ENCODE data around the gene LACTB.

The LACTB gene

DNA sequence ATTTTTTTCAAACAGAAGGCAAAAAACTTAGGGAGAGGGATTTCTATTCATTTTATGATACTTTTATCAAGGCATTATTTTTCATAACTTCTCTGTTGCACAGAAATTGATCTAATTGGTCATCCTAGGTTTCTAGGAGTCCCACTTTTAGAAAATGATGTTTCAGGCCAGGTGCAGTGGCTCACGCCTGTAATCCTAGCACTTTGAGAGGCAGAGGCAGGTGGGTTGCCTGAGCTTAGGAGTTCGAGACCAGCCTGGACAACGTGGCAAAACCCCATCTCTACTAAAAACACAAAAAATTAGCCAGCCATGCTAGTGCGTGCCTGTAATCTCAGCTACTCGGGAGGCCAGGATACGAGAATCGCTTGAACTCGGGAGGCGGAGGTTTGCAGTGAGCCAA lies 2.8 kb downstream of the LACTB start:
- DNase-seq (ENCODE audit: low read depth, low spot score) = no peak
- no peaks in the 10 kb centered on the region for H3K27me3 ChIP-seq (ENCODE audit: control insufficient read depth, insufficient read depth, low read length)
- no peak overlapping the region for H3K4me3 ChIP-seq (ENCODE audit: low read length)
- WGBS (ENCODE audit: insufficient coverage, insufficient read length) = no CpG with 5 or more reads among the region's 9 CpGs
- no peaks in the 10 kb centered on the region for H3K36me3 ChIP-seq (ENCODE audit: control insufficient read depth, insufficient read depth, low read length)
- no peaks in the 10 kb centered on the region for H3K9me3 ChIP-seq (ENCODE audit: control insufficient read depth, insufficient read depth, low read length)
- H3K4me1 ChIP-seq (ENCODE audit: control insufficient read depth, insufficient read depth, low read length) = no peaks in the 10 kb centered on the region
- H3K27ac ChIP-seq (ENCODE audit: low read length) = no peak overlapping the region

DNA sequence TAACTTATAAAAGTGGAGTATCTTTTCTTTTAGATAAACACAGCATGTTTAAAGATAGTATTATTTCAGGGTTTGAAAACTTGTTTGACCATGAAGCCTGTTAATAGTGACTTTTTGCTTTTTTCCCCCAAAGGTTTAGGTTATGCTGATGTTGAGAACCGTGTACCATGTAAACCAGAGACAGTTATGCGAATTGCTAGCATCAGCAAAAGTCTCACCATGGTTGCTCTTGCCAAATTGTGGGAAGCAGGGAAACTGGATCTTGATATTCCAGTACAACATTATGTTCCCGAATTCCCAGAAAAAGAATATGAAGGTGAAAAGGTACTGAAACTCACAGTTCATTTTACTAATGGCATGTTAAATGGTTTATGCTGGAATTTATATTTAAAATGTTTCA lies 5.1 kb downstream of the LACTB start:
- H3K9me3 ChIP-seq (ENCODE audit: control insufficient read depth, insufficient read depth, low read length) = no peaks in the 10 kb centered on the region
- H3K36me3 ChIP-seq (ENCODE audit: control insufficient read depth, insufficient read depth, low read length) = no peaks in the 10 kb centered on the region
- no peak overlapping the region for H3K27ac ChIP-seq (ENCODE audit: low read length)
- no CpG with 5 or more reads among the region's 3 CpGs for WGBS (ENCODE audit: insufficient coverage, insufficient read length)
- no peaks in the 10 kb centered on the region for H3K27me3 ChIP-seq (ENCODE audit: control insufficient read depth, insufficient read depth, low read length)
- no peak for DNase-seq (ENCODE audit: low read depth, low spot score)
- H3K4me1 ChIP-seq (ENCODE audit: control insufficient read depth, insufficient read depth, low read length) = no peaks in the 10 kb centered on the region
- H3K4me3 ChIP-seq (ENCODE audit: low read length) = no peak overlapping the region

DNA sequence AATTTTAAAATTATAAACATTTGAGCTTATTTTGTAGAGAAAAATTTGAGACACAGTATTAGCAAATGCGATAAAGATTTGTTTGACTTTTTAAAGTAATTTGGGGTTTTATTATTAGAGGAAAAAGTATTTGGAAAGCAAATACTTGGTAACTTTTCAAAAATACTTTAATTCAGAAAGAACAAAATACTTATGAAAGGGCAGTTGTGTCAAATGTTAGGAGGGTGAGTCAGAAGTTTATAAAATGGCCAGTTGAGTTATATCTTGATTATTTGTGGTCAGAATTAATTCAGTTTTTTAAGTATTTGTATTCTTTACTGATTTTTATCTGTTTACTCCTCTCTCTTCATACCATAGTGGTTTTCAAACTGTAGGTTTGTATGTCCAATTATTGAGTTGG lies 12.1 kb downstream of the LACTB start:
- WGBS (ENCODE audit: insufficient coverage, insufficient read length) = 100% methylated on average over 1 of the region's 1 CpG
- Histone ChIP-seq H3K9me3 (ENCODE audit: control insufficient read depth, insufficient read depth, low read length) (no peaks in the 10 kb centered on the region), H3K27me3 (ENCODE audit: control insufficient read depth, insufficient read depth, low read length) (no peaks in the 10 kb centered on the region), H3K36me3 (ENCODE audit: control insufficient read depth, insufficient read depth, low read length) (no peaks in the 10 kb centered on the region), H3K4me3 (ENCODE audit: low read length) (no peak overlapping the region), H3K27ac (ENCODE audit: low read length) (no peak overlapping the region), H3K4me1 (ENCODE audit: control insufficient read depth, insufficient read depth, low read length) (no peaks in the 10 kb centered on the region)
- no peak for DNase-seq (ENCODE audit: low read depth, low spot score)

DNA sequence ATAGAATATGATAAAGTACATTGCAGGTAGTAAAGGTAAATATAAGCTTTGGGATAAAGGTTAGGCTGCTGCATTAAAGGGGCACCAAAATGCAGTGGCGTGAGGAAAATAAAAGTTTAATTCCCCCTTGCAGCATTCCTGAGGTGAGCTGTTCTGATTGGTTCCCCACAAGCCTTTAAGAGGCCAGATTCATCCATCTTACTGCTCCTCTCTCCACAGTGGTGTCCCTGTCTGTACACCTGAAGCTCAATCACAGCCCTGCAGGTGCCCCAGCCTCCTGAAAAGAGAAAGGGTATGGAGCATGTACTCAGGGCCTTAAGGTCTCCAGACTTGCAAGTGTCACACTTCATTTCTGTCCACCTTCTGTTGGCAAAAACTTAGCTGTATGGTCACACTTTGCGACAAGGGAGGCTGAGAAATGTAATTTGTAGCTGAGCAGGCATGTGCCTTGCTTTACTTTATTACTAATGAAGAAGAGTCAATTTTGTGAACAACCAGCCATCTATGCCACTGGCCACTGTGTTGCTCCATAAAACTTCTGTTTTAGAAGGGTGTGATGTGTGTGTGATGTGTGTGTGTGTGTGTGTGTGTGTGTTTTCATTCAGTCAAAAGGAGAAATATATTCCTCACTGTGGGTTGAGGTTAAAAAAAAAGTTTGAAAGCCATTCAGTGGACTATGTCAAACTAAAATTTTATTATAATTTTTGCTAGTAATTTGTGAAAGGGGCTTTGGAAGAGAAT lies 12.8 kb downstream of the LACTB start:
- Histone ChIP-seq H3K36me3 (ENCODE audit: control insufficient read depth, insufficient read depth, low read length) (no peaks in the 10 kb centered on the region), H3K9me3 (ENCODE audit: control insufficient read depth, insufficient read depth, low read length) (no peaks in the 10 kb centered on the region), H3K4me3 (ENCODE audit: low read length) (no peak overlapping the region), H3K4me1 (ENCODE audit: control insufficient read depth, insufficient read depth, low read length) (no peaks in the 10 kb centered on the region), H3K27ac (ENCODE audit: low read length) (no peak overlapping the region), H3K27me3 (ENCODE audit: control insufficient read depth, insufficient read depth, low read length) (no peaks in the 10 kb centered on the region)
- no peak for DNase-seq (ENCODE audit: low read depth, low spot score)
- no CpG with 5 or more reads among the region's 2 CpGs for WGBS (ENCODE audit: insufficient coverage, insufficient read length)

DNA sequence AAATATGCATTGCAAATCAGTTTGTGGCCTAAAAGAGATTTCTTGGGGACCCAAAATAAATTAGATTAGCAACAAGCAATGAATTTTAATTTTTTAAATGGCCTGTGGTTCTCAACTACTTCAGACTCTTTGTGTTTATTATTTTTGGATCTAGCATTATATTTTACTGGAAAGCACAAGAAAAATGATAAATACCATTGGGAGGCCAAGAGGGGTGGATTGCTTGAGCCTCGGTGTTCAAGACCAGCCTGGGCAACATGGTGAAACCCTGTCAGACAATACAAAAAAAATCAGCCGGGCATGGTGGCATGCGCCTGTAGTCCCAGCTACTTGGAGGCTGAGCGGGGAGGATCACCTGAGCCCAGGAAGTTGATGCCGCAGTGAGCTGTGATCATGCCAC lies 13.6 kb downstream of the LACTB start:
- Histone ChIP-seq H3K36me3 (ENCODE audit: control insufficient read depth, insufficient read depth, low read length) (no peaks in the 10 kb centered on the region), H3K4me1 (ENCODE audit: control insufficient read depth, insufficient read depth, low read length) (no peaks in the 10 kb centered on the region), H3K9me3 (ENCODE audit: control insufficient read depth, insufficient read depth, low read length) (no peaks in the 10 kb centered on the region), H3K4me3 (ENCODE audit: low read length) (no peak overlapping the region), H3K27ac (ENCODE audit: low read length) (no peak overlapping the region), H3K27me3 (ENCODE audit: control insufficient read depth, insufficient read depth, low read length) (no peaks in the 10 kb centered on the region)
- WGBS (ENCODE audit: insufficient coverage, insufficient read length) = no CpG with 5 or more reads among the region's 5 CpGs
- no peak for DNase-seq (ENCODE audit: low read depth, low spot score)

DNA sequence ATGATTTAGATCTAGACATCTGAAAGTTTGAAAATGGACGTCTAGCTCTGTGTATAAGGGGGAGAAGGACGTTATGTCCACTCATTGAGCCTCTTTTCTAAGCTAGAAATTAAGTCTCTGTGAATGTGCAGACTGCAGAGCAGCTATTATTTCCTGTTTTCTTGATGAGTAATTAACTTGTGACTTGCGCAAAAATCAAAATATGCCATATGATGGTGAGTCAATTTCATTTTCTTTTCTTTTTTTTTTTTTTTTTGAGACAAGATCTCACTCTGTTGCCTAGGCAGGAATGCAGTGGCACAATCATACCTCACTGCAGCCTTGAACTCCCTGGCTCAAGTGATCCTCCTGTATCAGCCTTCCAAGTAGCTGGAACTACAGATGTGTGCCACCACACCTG lies 14.1 kb downstream of the LACTB start:
- no peak overlapping the region for H3K4me3 ChIP-seq (ENCODE audit: low read length)
- no peak overlapping the region for H3K27ac ChIP-seq (ENCODE audit: low read length)
- no peaks in the 10 kb centered on the region for H3K36me3 ChIP-seq (ENCODE audit: control insufficient read depth, insufficient read depth, low read length)
- no peaks in the 10 kb centered on the region for H3K9me3 ChIP-seq (ENCODE audit: control insufficient read depth, insufficient read depth, low read length)
- no peak for DNase-seq (ENCODE audit: low read depth, low spot score)
- no peaks in the 10 kb centered on the region for H3K4me1 ChIP-seq (ENCODE audit: control insufficient read depth, insufficient read depth, low read length)
- WGBS (ENCODE audit: insufficient coverage, insufficient read length) = no CpG with 5 or more reads among the region's 3 CpGs
- no peaks in the 10 kb centered on the region for H3K27me3 ChIP-seq (ENCODE audit: control insufficient read depth, insufficient read depth, low read length)

DNA sequence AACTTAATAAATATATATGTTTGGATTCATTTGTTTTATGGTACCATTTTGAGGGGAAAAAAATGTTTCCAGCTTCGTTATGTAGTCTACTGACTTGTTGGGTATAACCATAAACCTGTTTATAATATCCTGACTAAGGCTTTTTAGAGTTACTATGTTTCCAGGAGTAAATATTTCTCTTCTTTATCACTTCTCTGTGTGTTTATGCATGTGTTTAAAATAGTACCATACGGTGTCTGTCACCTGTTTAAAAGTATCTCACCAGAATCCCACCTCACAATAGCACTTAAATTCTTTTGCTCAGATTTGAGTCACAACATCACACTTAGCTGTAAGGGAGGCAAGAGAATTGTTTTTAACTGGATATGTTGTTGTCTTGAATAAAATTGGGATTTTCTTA lies 15.1 kb downstream of the LACTB start:
- Histone ChIP-seq H3K27me3 (ENCODE audit: control insufficient read depth, insufficient read depth, low read length) (no peaks in the 10 kb centered on the region), H3K4me3 (ENCODE audit: low read length) (no peak overlapping the region), H3K36me3 (ENCODE audit: control insufficient read depth, insufficient read depth, low read length) (no peaks in the 10 kb centered on the region), H3K9me3 (ENCODE audit: control insufficient read depth, insufficient read depth, low read length) (no peaks in the 10 kb centered on the region), H3K27ac (ENCODE audit: low read length) (no peak overlapping the region), H3K4me1 (ENCODE audit: control insufficient read depth, insufficient read depth, low read length) (no peaks in the 10 kb centered on the region)
- WGBS (ENCODE audit: insufficient coverage, insufficient read length) = no CpG with 5 or more reads among the region's 2 CpGs
- no peak for DNase-seq (ENCODE audit: low read depth, low spot score)

DNA sequence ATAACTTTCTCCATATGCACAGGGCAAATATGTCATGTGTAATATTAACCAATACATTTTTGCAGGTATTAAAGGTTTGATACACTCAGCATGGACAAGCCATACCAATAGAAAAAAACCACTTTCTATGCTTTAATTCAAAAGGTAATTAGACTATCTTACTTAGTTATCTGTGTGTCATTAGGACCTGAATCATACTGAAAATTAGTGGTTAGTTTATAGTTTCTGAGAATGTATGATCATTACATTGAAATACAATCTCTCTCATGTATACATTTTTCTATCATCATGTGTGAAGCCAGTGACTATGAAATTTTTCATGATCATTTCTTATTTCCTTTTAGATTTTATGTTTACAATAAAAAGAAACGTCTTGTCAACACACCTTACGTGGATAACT lies 19.3 kb downstream of the LACTB start:
- no CpG with 5 or more reads among the region's 2 CpGs for WGBS (ENCODE audit: insufficient coverage, insufficient read length)
- DNase-seq (ENCODE audit: low read depth, low spot score) = no peak

DNA sequence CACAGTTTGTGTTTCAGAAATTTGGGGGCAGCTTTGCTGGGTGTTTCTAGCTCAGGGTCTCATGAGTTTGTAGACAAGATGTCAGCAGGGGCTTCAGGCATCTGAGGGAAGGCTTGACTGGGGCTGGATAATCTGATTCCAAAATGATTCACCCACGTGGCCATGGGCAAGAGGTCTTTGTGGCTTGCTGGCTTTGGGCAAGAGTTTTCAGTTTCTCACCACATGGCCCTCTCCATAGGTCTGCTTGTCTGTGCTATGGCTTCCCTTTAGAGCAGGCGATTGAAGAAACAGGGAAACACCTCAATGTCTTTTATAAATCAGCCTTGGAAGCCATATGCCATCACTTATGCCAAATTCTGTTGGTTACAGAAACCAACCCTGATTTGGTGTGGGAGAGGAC lies 23.8 kb downstream of the LACTB start:
- H3K4me1 ChIP-seq (ENCODE audit: control insufficient read depth, insufficient read depth, low read length) = no peaks in the 10 kb centered on the region
- no peak overlapping the region for H3K27ac ChIP-seq (ENCODE audit: low read length)
- no peaks in the 10 kb centered on the region for H3K9me3 ChIP-seq (ENCODE audit: control insufficient read depth, insufficient read depth, low read length)
- no peaks in the 10 kb centered on the region for H3K27me3 ChIP-seq (ENCODE audit: control insufficient read depth, insufficient read depth, low read length)
- no CpG with 5 or more reads among the region's 2 CpGs for WGBS (ENCODE audit: insufficient coverage, insufficient read length)
- DNase-seq (ENCODE audit: low read depth, low spot score) = no peak
- H3K36me3 ChIP-seq (ENCODE audit: control insufficient read depth, insufficient read depth, low read length) = no peaks in the 10 kb centered on the region
- no peak overlapping the region for H3K4me3 ChIP-seq (ENCODE audit: low read length)

More for the DNA sequence above, 19.3 kb downstream of the LACTB start:
- H3K27ac ChIP-seq (ENCODE audit: low read length) = no peak overlapping the region
- H3K9me3 ChIP-seq (ENCODE audit: control insufficient read depth, insufficient read depth, low read length) = no peaks in the 10 kb centered on the region
- H3K36me3 ChIP-seq (ENCODE audit: control insufficient read depth, insufficient read depth, low read length) = no peaks in the 10 kb centered on the region
- H3K4me1 ChIP-seq (ENCODE audit: control insufficient read depth, insufficient read depth, low read length) = no peaks in the 10 kb centered on the region
- no peaks in the 10 kb centered on the region for H3K27me3 ChIP-seq (ENCODE audit: control insufficient read depth, insufficient read depth, low read length)
- no peak overlapping the region for H3K4me3 ChIP-seq (ENCODE audit: low read length)

DNA sequence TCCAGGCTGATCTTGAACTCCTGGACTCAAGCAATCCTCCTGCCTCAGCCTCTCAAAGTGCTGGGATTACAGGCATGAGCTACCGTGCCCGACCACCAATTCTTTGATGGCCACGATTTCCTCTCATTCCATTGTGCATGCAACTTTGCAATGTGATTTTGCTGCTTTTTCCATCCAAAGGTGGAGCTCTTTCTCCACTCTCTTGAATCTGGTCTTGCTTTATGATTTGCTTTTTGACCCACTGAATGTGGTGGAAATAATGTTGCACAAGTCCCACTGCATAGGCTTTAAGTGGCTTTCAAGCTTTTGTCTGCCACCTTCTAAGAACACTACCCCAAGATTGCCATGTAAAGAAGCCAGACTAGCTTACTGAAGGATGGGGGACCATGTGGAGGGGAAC lies 25.0 kb downstream of the LACTB start:
- DNase-seq (ENCODE audit: low read depth, low spot score) = no peak
- H3K27ac ChIP-seq (ENCODE audit: low read length) = no peak overlapping the region
- H3K27me3 ChIP-seq (ENCODE audit: control insufficient read depth, insufficient read depth, low read length) = no peaks in the 10 kb centered on the region
- no peaks in the 10 kb centered on the region; the same call in 1 of the 2 replicates for H3K36me3 ChIP-seq (ENCODE audit: control insufficient read depth, insufficient read depth, low read length)
- no CpG with 5 or more reads among the region's 3 CpGs for WGBS (ENCODE audit: insufficient coverage, insufficient read length)
- H3K9me3 ChIP-seq (ENCODE audit: control insufficient read depth, insufficient read depth, low read length) = no peaks in the 10 kb centered on the region
- no peak overlapping the region for H3K4me3 ChIP-seq (ENCODE audit: low read length)
- H3K4me1 ChIP-seq (ENCODE audit: control insufficient read depth, insufficient read depth, low read length) = no peaks in the 10 kb centered on the region

DNA sequence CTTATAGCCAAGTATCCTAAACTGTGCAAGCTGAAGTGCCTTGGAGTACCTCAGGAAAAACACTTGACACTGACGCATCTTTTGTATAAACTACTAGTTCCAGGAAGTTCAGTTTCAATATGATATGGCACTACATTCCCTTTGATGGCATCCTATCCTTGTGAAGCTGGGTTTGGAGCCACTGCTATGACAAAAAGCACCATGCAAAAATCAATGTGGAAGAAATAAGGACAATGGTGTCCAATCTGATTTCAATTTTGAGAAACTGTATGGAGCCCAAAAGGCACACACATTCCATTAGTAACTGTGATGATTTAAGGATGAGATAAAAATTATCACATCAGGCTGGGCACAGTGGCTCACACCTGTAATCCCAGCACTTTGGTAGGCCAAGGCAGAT lies 30.0 kb downstream of the LACTB start:
- Histone ChIP-seq H3K36me3 (ENCODE audit: control insufficient read depth, insufficient read depth, low read length) (no peaks in the 10 kb centered on the region; the same call in 1 of the 2 replicates), H3K4me1 (ENCODE audit: control insufficient read depth, insufficient read depth, low read length) (no peaks in the 10 kb centered on the region), H3K27me3 (ENCODE audit: control insufficient read depth, insufficient read depth, low read length) (no peaks in the 10 kb centered on the region), H3K27ac (ENCODE audit: low read length) (no peak overlapping the region), H3K4me3 (ENCODE audit: low read length) (no peak overlapping the region), H3K9me3 (ENCODE audit: control insufficient read depth, insufficient read depth, low read length) (no peaks in the 10 kb centered on the region)
- no CpG with 5 or more reads among the region's 1 CpG for WGBS (ENCODE audit: insufficient coverage, insufficient read length)
- DNase-seq (ENCODE audit: low read depth, low spot score) = no peak

Data from iPS DF 6.9 (cell line).